Bronchial epithelial cell (primary cell): ENCODE data around the gene TMEM201. TPM values are rescaled to one million over a fixed set of nuclear protein-coding genes. Genes with fewer than 3 reads are reported as not detected.

Source experiments
- DNase-seq: peaks from one replicate; pipeline ENCODE4 v3.0.0-alpha.2; 2010; ENCODE audit warnings: low read depth
- FAIRE-seq: peaks from 2 replicates; lab custom pipeline; 2011; peaks lifted over from hg19 to GRCh38; lab: Jason Lieb, UNC
- H3K27me3 ChIP-seq: 2 replicates; pipeline ENCODE4 v1.5.1; 2011; ENCODE audit warnings: low read length; ENCODE audit not compliant: control insufficient read depth, insufficient read depth
- H3K36me3 ChIP-seq: 2 replicates; pipeline ENCODE4 v1.5.1; 2011; ENCODE audit warnings: low read length; ENCODE audit not compliant: control insufficient read depth, insufficient read depth
- H3K4me3 ChIP-seq: 2 replicates; pipeline ENCODE4 v1.5.1; 2011; ENCODE audit warnings: mild to moderate bottlenecking, low read depth, low read length, control low read depth
- total RNA-seq: library from RNA; depleted of rRNA; stranded (reverse); fragments of >200 nt; gene quantifications from 2 replicates; pipeline ENCODE4 v1.2.1, GENCODE V29; 2014
- TF ChIP-seq, protein P1 (sequence below): IDR thresholded peaks from 2 replicates; pipeline ENCODE4 v1.5.1; 2011; ENCODE audit warnings: mild to moderate bottlenecking, moderate library complexity, low read length, control low read depth, inconsistent platforms; ENCODE audit not compliant: insufficient read depth, severe bottlenecking

Gene TMEM201
- total RNA-seq, 1 donor from 2014 or later = 1.8 TPM

DNA sequence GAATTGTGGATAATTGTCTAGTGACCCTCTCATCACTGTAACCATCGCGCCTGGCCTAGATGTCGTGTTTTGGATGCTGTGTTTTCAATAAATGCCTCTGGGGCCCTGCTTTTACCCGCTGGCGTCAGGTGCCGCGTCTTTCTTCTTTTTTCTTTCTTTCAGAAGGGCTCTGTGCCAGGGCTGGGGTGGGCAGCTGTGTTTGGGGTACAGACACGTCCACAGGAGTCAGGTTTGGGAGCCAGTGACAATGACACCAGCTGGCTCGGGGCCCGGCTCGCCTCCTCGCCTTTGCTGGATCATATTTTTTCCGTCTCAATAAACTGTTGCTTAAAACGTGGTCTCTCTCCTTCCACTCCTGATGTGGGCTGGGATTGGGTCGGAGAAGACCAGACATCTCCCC, 16.1 kb downstream of the TMEM201 start:
- TF ChIP-seq, protein P1, sequence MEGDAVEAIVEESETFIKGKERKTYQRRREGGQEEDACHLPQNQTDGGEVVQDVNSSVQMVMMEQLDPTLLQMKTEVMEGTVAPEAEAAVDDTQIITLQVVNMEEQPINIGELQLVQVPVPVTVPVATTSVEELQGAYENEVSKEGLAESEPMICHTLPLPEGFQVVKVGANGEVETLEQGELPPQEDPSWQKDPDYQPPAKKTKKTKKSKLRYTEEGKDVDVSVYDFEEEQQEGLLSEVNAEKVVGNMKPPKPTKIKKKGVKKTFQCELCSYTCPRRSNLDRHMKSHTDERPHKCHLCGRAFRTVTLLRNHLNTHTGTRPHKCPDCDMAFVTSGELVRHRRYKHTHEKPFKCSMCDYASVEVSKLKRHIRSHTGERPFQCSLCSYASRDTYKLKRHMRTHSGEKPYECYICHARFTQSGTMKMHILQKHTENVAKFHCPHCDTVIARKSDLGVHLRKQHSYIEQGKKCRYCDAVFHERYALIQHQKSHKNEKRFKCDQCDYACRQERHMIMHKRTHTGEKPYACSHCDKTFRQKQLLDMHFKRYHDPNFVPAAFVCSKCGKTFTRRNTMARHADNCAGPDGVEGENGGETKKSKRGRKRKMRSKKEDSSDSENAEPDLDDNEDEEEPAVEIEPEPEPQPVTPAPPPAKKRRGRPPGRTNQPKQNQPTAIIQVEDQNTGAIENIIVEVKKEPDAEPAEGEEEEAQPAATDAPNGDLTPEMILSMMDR = no peak
- H3K36me3 ChIP-seq = peaks cover 14% of the 10 kb centered on the region
- FAIRE-seq = no peak

DNA sequence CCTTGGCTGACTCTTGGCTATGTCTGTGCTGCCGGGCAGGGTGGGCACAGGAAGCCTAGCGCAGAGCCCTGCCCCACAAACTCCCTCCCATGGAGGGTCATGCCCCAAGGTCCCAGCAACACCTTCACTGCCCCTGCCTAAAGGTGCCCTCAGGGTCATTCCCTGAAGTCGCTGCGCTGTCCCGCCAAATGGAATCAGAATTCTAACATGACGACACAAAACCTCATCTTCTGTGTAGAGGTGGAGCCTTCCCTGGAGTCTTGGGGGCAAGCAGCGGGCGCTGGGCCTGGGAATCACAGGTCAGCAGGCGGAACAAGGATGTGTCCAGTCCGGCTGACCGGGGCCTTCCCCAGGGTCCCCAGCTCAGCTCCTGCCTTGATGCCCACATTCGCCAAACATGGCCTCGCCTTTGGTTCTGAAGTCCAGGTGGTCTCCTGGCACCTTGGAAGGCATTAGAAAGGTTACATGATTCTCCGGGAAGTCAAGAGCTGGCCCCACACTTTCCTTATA, 17.3 kb downstream of the TMEM201 start:
- FAIRE-seq (no peak), DNase-seq (no peak)

More for the DNA sequence above, 16.1 kb downstream of the TMEM201 start:
- Histone ChIP-seq H3K4me3 (no peak overlapping the region), H3K27me3 (no peaks in the 10 kb centered on the region)
- DNase-seq = no peak

DNA sequence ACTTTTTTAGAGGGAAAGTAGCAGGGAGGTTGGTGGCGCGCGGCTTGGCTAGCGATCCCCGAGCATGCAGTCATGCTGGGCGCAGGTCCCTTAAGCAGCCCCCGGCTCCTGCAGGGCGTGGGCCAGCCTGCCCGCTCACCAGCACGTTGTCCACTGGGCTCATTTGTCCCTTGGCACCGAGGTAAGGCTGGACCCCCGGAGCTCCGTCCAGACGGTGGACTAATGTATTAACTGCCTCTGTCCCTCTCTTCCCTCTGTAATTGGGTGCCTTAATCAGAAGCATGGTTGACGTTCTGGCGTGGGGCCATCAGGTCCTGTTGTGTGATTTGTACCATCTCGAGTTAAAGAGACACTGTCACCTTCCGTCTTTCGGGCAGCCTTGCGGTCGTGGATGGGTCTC, 17.7 kb downstream of the TMEM201 start:
- TF ChIP-seq, protein P1 = no peak
- no peak for FAIRE-seq
- Histone ChIP-seq H3K36me3 (peaks cover 9% of the 10 kb centered on the region), H3K4me3 (no peak overlapping the region), H3K27me3 (no peaks in the 10 kb centered on the region)
- no peak for DNase-seq

More for the DNA sequence above, 17.3 kb downstream of the TMEM201 start:
- Histone ChIP-seq H3K27me3 (no peaks in the 10 kb centered on the region), H3K4me3 (no peak overlapping the region), H3K36me3 (peaks cover 12% of the 10 kb centered on the region)
- TF ChIP-seq, protein P1 = no peak

DNA sequence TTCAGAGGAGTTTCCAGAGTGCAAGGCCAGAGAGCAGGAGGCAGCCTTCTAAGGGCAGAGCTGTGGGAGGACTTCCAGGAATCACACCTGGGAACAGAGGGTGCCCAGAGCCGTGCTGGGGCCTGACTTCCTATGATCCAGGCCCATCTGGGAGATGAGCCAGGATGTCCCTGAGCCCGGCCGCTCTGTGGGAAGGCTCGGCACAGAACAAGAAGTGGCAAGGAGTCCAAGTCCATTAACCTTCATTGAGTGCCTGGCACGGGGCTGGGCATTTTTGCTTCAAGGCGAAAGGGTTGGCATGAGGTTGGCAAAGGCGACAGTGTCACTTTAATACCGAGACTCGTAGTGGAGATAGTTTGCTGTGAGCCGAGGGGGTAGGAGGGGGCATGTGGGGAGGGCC, 18.2 kb downstream of the TMEM201 start:
- no peak for FAIRE-seq
- no peak for DNase-seq
- TF ChIP-seq, protein P1 = no peak
- Histone ChIP-seq H3K4me3 (no peak overlapping the region), H3K36me3 (peaks cover 9% of the 10 kb centered on the region), H3K27me3 (no peaks in the 10 kb centered on the region)

DNA sequence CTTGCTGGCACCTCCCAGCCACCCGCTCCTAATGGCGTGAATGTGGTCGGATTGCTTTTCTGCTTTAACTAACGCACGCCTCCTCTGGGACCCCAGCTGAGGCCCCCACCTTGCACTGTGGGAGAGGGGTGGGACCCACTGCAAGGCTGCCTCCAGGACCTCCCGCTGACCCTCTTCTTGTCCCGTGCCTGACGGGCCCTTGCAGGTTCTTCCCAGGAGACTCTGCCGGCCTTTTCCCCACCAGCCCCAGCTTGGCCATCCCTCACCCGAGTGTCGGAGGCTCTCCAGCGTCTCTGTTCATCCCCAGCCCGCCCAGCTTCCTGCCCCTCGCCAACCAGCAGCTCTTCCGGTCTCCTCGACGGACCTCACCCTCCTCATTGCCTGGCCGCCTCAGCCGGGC, 18.6 kb downstream of the TMEM201 start:
- no peak overlapping the region for H3K4me3 ChIP-seq
- DNase-seq (no peak), FAIRE-seq (no peak)
- TF ChIP-seq, protein P1 = no peak
- H3K36me3 ChIP-seq = peaks cover 10% of the 10 kb centered on the region
- no peaks in the 10 kb centered on the region for H3K27me3 ChIP-seq

DNA sequence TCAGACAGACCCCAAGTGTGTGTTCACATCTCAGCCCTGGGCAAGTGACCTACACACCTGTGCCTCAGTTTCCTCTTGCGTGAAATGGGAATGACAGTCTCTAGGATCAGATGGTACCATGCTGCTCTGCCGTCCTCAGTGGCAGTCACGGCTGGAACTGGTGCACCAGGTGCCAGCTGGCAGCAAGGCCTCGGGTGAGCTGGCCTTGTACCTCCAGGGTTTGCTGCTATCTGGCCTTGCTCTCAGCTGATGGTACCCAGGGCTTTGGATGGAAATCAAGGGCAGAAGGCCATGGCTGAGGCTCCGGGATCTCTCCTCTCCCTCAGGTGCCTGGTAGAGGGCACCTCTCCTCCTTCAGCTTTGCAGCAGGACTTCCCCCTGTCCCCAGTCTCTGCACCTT, 21.3 kb downstream of the TMEM201 start:
- DNase-seq (no peak), FAIRE-seq (no peak)
- Histone ChIP-seq H3K36me3 (peaks cover 13% of the 10 kb centered on the region), H3K27me3 (no peaks in the 10 kb centered on the region), H3K4me3 (no peak overlapping the region)
- TF ChIP-seq, protein P1 = no peak
